Psoas muscle (tissue), 8 donors: ENCODE results near the gene C1orf50. TPM values are rescaled to one million over a fixed set of nuclear protein-coding genes. Genes with fewer than 3 reads are reported as not detected.

Experiments used
- ATAC-seq, 4 donors: fragments of 200-7000 bp; cut with Tn5 transposase; one replicate each; pipeline ENCODE4 v1.9.1; 2020; ENCODE audit warnings: moderate library complexity in 3 of 4, mild to moderate bottlenecking in 2 of 4
- DNase-seq, 2 donors: peaks; one replicate each; pipeline ENCODE4 v3.0.0-alpha.2; 2020
- H3K27ac ChIP-seq: fragments of 200-600 bp; one replicate; pipeline ENCODE4 v1.8.0; 2022
- H3K27me3 ChIP-seq, 3 donors: fragments of 200-600 bp in 1 of 3; one replicate each; pipeline versions ENCODE4 v1.6.1 to v1.8.0; 2013 to 2022; ENCODE audit warnings: low read length in 2 of 3, mild to moderate bottlenecking in 2 of 3, moderate library complexity in 1 of 3; ENCODE audit not compliant: insufficient read depth in 3 of 3
- H3K36me3 ChIP-seq, 2 donors: fragments of 200-600 bp in 1 of 2; one replicate each; pipeline versions ENCODE4 v1.6.1 to v1.8.0; 2013 to 2022; ENCODE audit warnings: low read depth in 1 of 2, mild to moderate bottlenecking in 1 of 2, moderate library complexity in 1 of 2; ENCODE audit not compliant: insufficient read depth in 1 of 2
- H3K4me1 ChIP-seq: fragments of 200-600 bp; one replicate; pipeline ENCODE4 v1.8.0; 2022
- H3K4me3 ChIP-seq: fragments of 200-600 bp; one replicate; pipeline ENCODE4 v1.8.0; 2022; ENCODE audit warnings: mild to moderate bottlenecking
- H3K9me3 ChIP-seq: fragments of 200-600 bp; one replicate; pipeline ENCODE4 v1.8.0; 2022
- CTCF ChIP-seq: fragments of 200-600 bp; IDR thresholded peaks from one replicate; pipeline ENCODE4 v1.8.0; 2022; ENCODE audit warnings: antibody characterized with exemption
- WGBS, 3 donors: extraction: QIAGEN DNeasy Blood & Tissue Kit; methylation state at CpG; one replicate each; pipeline versions ENCODE4 v1.1.6 to v1.1.7; 2013; 5-methylcytosine and 5-hydroxymethylcytosine counted together
- intact Hi-C, 2 donors: fragments of 100-400 bp; cut with DNase I; formaldehyde crosslinking; loops; one replicate each; pipeline versions ENCODE4 v1.11.0 to v1.14.2; 2022
- polyA plus RNA-seq, 3 donors: library from polyadenylated mRNA; stranded (reverse); fragments of 200-250 nt; gene quantifications; one replicate each; pipeline ENCODE4 v1.2.3, GENCODE V29; 2013
- total RNA-seq, 4 donors: library from RNA; stranded (reverse); fragmentation: NEBNext Ultra II Directional in 2 of 4; extraction: Animal tissue kit (Norgen Biotek cat#: 25700) in 2 of 4; gene quantifications; one replicate each; pipeline versions ENCODE4 v1.2.1 to v1.2.4, GENCODE V29; 2021 to 2023
- donor health status: healthy with polysubstance abuse.
- donor health status: DM: no; HTN: no; CAD: no; lungs with moderate emphysema.
- donor health status: Bipolar disorder and iron deficiency.
- donor health status: healthy.
- donor health status: DM: yes; HTN: yes; CAD: no.
- donor health status: DM: no; HTN: no; CAD: no.
- donor health status: DM: no; HTN: no; CAD: no.
- donor health status: DM: yes; HTN: yes; CAD: no.

Gene C1orf50
- total and polyA plus RNA-seq, 7 donors: 2.5 to 10.2 (median 7.5) TPM

- Histone ChIP-seq H3K9me3 (no peaks in the 10 kb centered on the region), H3K27me3 (no peaks in the 10 kb centered on the region), H3K36me3 (peaks cover 14 to 93% of the 10 kb centered on the region in 2 donors), H3K27ac (no peak overlapping the region), H3K4me1 (no peaks in the 10 kb centered on the region), H3K4me3 (no peak overlapping the region)
- DNase-seq: no peak
- intact Hi-C loops: loop anchor here in 1 of 2 donors (10.0 kb wide), 1 partner anchor 412 kb away; no protein-coding TSS in a partner anchor
- WGBS, 3 donors: 71 to 74% (median 72%) methylated on average over 17 of the region's 17 CpGs
- ATAC-seq: peak; percentile 40 to 82 (median 76)
- TF ChIP-seq CTCF: peak; percentile 68
Observed at GRCh38 chr1:42756956-42757891, 9.8 kb upstream of the C1orf50 start.

GRCh38 chr1:42757892-42758275, 9.2 kb upstream of the C1orf50 start:
- H3K9me3 ChIP-seq: no peaks in the 10 kb centered on the region
- DNase-seq (no peak), ATAC-seq (no peak)
- no peaks in the 10 kb centered on the region for H3K4me1 ChIP-seq
- no peak overlapping the region for H3K27ac ChIP-seq
- no peak for TF ChIP-seq CTCF
- peaks cover 11 to 90% of the 10 kb centered on the region in 2 donors for H3K36me3 ChIP-seq
- no peaks in the 10 kb centered on the region for H3K27me3 ChIP-seq
- intact Hi-C loops: loop anchor here in 1 of 2 donors (10.0 kb wide), 1 partner anchor 413 kb away; no protein-coding TSS in a partner anchor
- no peak overlapping the region for H3K4me3 ChIP-seq

- Histone ChIP-seq H3K36me3 (peaks cover 11 to 83% of the 10 kb centered on the region in 2 donors), H3K27ac (no peak overlapping the region), H3K9me3 (no peaks in the 10 kb centered on the region), H3K4me1 (no peaks in the 10 kb centered on the region), H3K27me3 (no peaks in the 10 kb centered on the region), H3K4me3 (no peak overlapping the region)
- DNase-seq (no peak), ATAC-seq (no peak)
- 83 to 85% (median 84%) methylated on average over 3 of the region's 3 CpGs for WGBS, 3 donors
- intact Hi-C loops: loop anchor here in 1 of 2 donors (10.0 kb wide), 1 partner anchor 414 kb away; no protein-coding TSS in a partner anchor
- TF ChIP-seq CTCF: no peak
Observed at GRCh38 chr1:42758641-42759040, 8.4 kb upstream of the C1orf50 start.

- intact Hi-C loops: loop anchor here in 1 of 2 donors (10.0 kb wide), 1 partner anchor 414 kb away; no protein-coding TSS in a partner anchor
- Histone ChIP-seq H3K4me1 (peaks cover 1% of the 10 kb centered on the region), H3K27me3 (no peaks in the 10 kb centered on the region), H3K27ac (no peak overlapping the region), H3K36me3 (peaks cover 11 to 78% of the 10 kb centered on the region in 2 donors), H3K4me3 (no peak overlapping the region), H3K9me3 (no peaks in the 10 kb centered on the region)
- ATAC-seq (no peak), DNase-seq (no peak)
- 65 to 76% (median 74%) methylated on average over 9 of the region's 9 CpGs for whole genome bisulfite sequencing, 3 donors
- TF ChIP-seq CTCF: no peak
Observed at GRCh38 chr1:42759114-42759513, 7.9 kb upstream of the C1orf50 start.
